ENCODE measurements around the gene RAB3B.

DNA sequence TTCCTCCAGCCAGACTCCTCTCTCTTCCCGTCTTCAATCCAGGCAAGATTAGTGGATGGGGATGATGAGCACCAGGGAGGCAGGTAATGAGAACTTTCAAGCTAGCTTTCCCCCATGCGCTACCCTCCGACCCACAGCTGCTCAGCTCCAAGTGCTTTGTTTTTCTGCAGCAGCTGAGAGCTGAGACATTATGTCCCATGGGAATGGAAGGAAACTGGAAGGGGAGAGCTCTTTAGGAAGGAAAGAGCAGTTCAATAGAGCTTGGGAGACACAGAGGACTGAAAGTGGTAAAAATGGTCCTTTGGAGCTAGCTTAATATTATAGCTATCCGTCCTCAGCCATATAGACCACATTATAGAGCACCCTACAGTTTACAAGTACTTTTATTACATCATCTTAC is 39.8 kb downstream of the RAB3B start:
- TF ChIP-seq RFX5 (IDR thresholded peaks at IDR 0.05; ENCODE audit: low read depth, low read length), result no peak
- TF ChIP-seq, protein P1, sequence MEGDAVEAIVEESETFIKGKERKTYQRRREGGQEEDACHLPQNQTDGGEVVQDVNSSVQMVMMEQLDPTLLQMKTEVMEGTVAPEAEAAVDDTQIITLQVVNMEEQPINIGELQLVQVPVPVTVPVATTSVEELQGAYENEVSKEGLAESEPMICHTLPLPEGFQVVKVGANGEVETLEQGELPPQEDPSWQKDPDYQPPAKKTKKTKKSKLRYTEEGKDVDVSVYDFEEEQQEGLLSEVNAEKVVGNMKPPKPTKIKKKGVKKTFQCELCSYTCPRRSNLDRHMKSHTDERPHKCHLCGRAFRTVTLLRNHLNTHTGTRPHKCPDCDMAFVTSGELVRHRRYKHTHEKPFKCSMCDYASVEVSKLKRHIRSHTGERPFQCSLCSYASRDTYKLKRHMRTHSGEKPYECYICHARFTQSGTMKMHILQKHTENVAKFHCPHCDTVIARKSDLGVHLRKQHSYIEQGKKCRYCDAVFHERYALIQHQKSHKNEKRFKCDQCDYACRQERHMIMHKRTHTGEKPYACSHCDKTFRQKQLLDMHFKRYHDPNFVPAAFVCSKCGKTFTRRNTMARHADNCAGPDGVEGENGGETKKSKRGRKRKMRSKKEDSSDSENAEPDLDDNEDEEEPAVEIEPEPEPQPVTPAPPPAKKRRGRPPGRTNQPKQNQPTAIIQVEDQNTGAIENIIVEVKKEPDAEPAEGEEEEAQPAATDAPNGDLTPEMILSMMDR (conservative IDR thresholded peaks at IDR 0.05; ENCODE audit: low read depth, low read length), result no peak
- no peak for TF ChIP-seq FOS (IDR thresholded peaks at IDR 0.05; ENCODE audit: low read depth, low read length)
- TF ChIP-seq RAD21 (IDR thresholded peaks at IDR 0.05; ENCODE audit: low read length), result no peak
- no peak for TF ChIP-seq POLR2A (IDR thresholded peaks at IDR 0.05; ENCODE audit: low read depth, low read length)
- no peak for TF ChIP-seq CEBPB (IDR thresholded peaks at IDR 0.05; ENCODE audit: low read depth, low read length)
- TF ChIP-seq BHLHE40 (IDR thresholded peaks at IDR 0.05; ENCODE audit: low read depth, low read length), result no peak
- no peak for TF ChIP-seq MXI1 (IDR thresholded peaks at IDR 0.05; ENCODE audit: borderline replicate concordance, low read depth, low read length)
- no peak for TF ChIP-seq MAFK (IDR thresholded peaks at IDR 0.05; ENCODE audit: low read depth, low read length)
- no peak for TF ChIP-seq RCOR1 (IDR thresholded peaks at IDR 0.05; ENCODE audit: insufficient replicate concordance, low read length)

All from IMR-90 (cell line).